ENCODE results near the gene C4BPB. TPM values are rescaled to one million over a fixed set of nuclear protein-coding genes. Genes with fewer than 3 reads are reported as not detected.
A peak's percentile ranks its signal among the peaks of the same experiment; 100 is the strongest.

C4BPB gene
- total and polyA plus RNA-seq, 2 of the 13 experiments (the other 11 are each of a cell fraction or from before 2014, with no cell fraction given): 155 to 266 TPM

GRCh38 chr1:207050480-207051190 is 38.0 kb upstream of the C4BPB start (continued):
- no peak for TF ChIP-seq MEIS1 (CRISPR knock-in tag; IDR thresholded peaks at IDR 0.05; ENCODE audit: borderline replicate concordance)
- no peak for TF ChIP-seq TRIM22 (IDR thresholded peaks at IDR 0.05)
- no peak for TF ChIP-seq TSC22D2 (CRISPR knock-in tag; IDR thresholded peaks at IDR 0.05; ENCODE audit: borderline replicate concordance)
- 0 out of 2 replicates have a peak, but pooled peaks have one; percentile 55 for TF ChIP-seq ZNF317 (CRISPR knock-in tag; IDR thresholded peaks at IDR 0.05)
- no peak; the same call in none of the 2 replicates for TF ChIP-seq ZNF331 (CRISPR knock-in tag; IDR thresholded peaks at IDR 0.05)
- no peak for TF ChIP-seq ZNF335 (CRISPR knock-in tag; IDR thresholded peaks at IDR 0.05)
- no peak for TF ChIP-seq RELA (CRISPR knock-in tag; IDR thresholded peaks at IDR 0.05)
- no peak for TF ChIP-seq IKZF4 (CRISPR knock-in tag; IDR thresholded peaks at IDR 0.05; ENCODE audit: borderline replicate concordance, low read depth, not compliant biosample characterization)
- TF ChIP-seq YEATS2 (CRISPR knock-in tag; IDR thresholded peaks at IDR 0.05; ENCODE audit: borderline replicate concordance): peak; percentile 82; the same call in 1 of the 2 replicates
- TF ChIP-seq KDM6A (CRISPR knock-in tag; IDR thresholded peaks at IDR 0.05; ENCODE audit: low read depth): no peak
- no peak for TF ChIP-seq EZH2 (conservative IDR thresholded peaks at IDR 0.05; ENCODE audit: low read depth, low read length)
- no peak for TF ChIP-seq ZNF251 (CRISPR knock-in tag; IDR thresholded peaks at IDR 0.05)
- TF ChIP-seq ZNF354B (CRISPR knock-in tag; IDR thresholded peaks at IDR 0.05): no peak
- no peak for TF ChIP-seq CREB1 (IDR thresholded peaks at IDR 0.05)
- TF ChIP-seq CREB1 (CRISPR knock-in tag; IDR thresholded peaks at IDR 0.05): 0 out of 2 replicates have a peak, but pooled peaks have one; percentile 14
- peak; percentile 76; the same call in 1 of the 2 replicates for TF ChIP-seq BORCS8-MEF2B (CRISPR knock-in tag; IDR thresholded peaks at IDR 0.05)
- TF ChIP-seq ZNF12 (CRISPR knock-in tag; IDR thresholded peaks at IDR 0.05): peak; percentile 73; the same call in 1 of the 2 replicates
- peak; percentile 38; the same call in 1 of the 2 replicates for TF ChIP-seq SOX5 (CRISPR knock-in tag; IDR thresholded peaks at IDR 0.05; ENCODE audit: borderline replicate concordance)
- no peak for TF ChIP-seq KLF9 (CRISPR knock-in tag; IDR thresholded peaks at IDR 0.05; ENCODE audit: low read depth)
- TF ChIP-seq SIX4 (CRISPR knock-in tag; IDR thresholded peaks at IDR 0.05): no peak
- no peak for TF ChIP-seq ZNF75D (CRISPR knock-in tag; IDR thresholded peaks at IDR 0.05; ENCODE audit: borderline replicate concordance)
- peak; percentile 86 for TF ChIP-seq THAP11 (CRISPR knock-in tag; IDR thresholded peaks at IDR 0.05)
- TF ChIP-seq ZNF17 (CRISPR knock-in tag; IDR thresholded peaks at IDR 0.05): no peak
- TF ChIP-seq MLX (CRISPR knock-in tag; IDR thresholded peaks at IDR 0.05): no peak
- TF ChIP-seq MXI1 (IDR thresholded peaks at IDR 0.05; ENCODE audit: borderline replicate concordance, low read depth, low read length): 0 out of 3 replicates have a peak, but pooled peaks have one; percentile 47
- TF ChIP-seq RXRB (CRISPR knock-in tag; IDR thresholded peaks at IDR 0.05; ENCODE audit: borderline replicate concordance): no peak
- TF ChIP-seq FUBP1 (CRISPR knock-in tag; IDR thresholded peaks at IDR 0.05; ENCODE audit: borderline replicate concordance): no peak
